NCI-H2107 (cell line): ENCODE data around the gene SNHG17.

Source experiments
- DNase-seq: peaks from one replicate; lab custom pipeline; 2025; lab: John Stamatoyannopoulos, UW

SNHG17 gene

DNA sequence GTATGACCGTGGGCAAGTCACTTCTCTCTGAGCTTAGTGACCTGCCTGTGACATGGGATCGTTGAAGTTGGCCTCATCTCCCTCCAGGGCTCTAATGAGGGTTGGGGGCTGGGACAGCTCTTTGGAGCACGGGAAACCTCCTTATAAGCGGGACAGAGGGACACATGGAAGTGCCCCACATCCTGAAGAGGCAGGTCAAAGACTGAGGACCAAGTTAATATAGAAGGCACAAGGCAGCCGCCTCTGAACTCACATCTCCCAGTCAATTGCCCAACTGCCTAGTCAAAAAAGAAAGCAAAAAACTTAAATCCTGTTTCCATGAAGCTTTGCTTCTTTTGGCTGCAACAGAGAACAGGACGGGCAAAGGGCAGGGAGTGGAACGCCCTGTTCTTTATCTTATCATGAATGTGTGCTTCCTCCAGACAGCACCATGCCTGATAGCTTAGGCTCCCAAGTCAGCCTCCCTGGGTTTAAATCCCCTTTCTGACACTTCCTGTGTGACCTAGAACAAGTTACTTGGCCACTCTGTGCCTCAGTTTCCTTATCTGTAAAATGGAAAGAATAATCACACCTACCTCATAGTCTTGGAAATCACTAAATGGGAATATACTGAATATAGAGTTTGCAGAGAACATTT is 61.8 kb downstream of the SNHG17 start:
- DNase-seq = no peak

DNA sequence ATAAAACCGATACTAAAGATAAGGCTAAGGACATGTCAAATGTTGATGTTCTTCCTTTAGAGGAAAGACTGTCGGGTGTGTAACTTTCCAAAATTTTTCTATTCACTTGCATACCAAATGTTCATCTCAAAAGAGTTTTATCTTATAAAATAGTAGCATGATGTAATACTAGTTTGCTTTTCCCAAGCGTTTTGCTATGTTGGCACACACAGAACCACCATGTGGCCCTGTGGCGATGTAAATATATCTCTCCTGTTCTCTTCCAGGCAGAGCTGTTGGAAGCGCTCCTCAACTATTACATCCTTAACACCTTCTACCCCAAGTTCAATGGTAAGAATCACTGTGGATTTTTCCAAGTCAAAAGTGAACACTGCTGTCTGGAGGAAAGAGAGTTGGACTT is 62.3 kb downstream of the SNHG17 start:
- no peak for DNase-seq
